K562 (cell line): Measurements from ENCODE around the gene IRAK3. TPM values are rescaled to one million over a fixed set of nuclear protein-coding genes. Genes with fewer than 3 reads are reported as not detected.
A peak's percentile ranks its signal among the peaks of the same experiment; 100 is the strongest.

Experiments
- ATAC-seq: fragments of 200-7000 bp; cut with Tn5 transposase; 3 replicates; pipeline ENCODE4 v1.9.1; 2020; ENCODE audit warnings: moderate library complexity
- BruUV-seq: library from RNA; stranded (reverse); fragments of 400-500 nt; replicated peaks from 2 replicates; lab custom pipeline; 2021; lab: Mats Ljungman, UMichigan
- CTCF ChIA-PET: fragments of 300-600 bp; formaldehyde crosslinking; extraction: SDS; loops from one replicate; lab custom pipeline; 2021; ENCODE audit warnings: low intra/inter-chr PET ratio; lab: Yijun Ruan, JAX
- POLR2A ChIA-PET: fragments of 300-600, 350-650 bp; sonication (Branson Sonifier 250); formaldehyde crosslinking; extraction: SDS; loops from one replicate; lab custom pipeline; 2021; ENCODE audit warnings: antibody characterized with exemption, inconsistent platforms; lab: Yijun Ruan, JAX
- DNase-seq, 4 experiments: peaks; one replicate each; pipeline versions ENCODE4 v3.0.0 to v3.0.0-alpha.2; 2011 to 2018; ENCODE audit warnings: low spot score in 3 of 4, mixed read lengths in 3 of 4; ENCODE audit errors: extremely low read depth in 1 of 4
- FAIRE-seq: peaks from 2 replicates; lab custom pipeline; 2011; peaks lifted over from hg19 to GRCh38; lab: Jason Lieb, UNC
- H2AFZ ChIP-seq: 2 replicates; pipeline ENCODE4 v1.6.0; 2011; ENCODE audit warnings: low read depth, low read length, control low read depth, inconsistent platforms
- H3K27ac ChIP-seq: fragments of 200-600 bp; 3 replicates; pipeline ENCODE4 v1.8.0; 2011; ENCODE audit warnings: low read depth, mild to moderate bottlenecking, control low read depth, inconsistent platforms, low read length, moderate library complexity, mixed read lengths; ENCODE audit errors: extremely low read depth
- H3K27me3 ChIP-seq, 2 experiments: fragments of 300-600 bp in 1 of 2; 2 replicates in 1 of 2; 3 replicates in 1 of 2; pipeline versions ENCODE4 v1.6.0 to v1.8.0; 2011; ENCODE audit warnings: inconsistent platforms in 2 of 2, low read length in 2 of 2, mild to moderate bottlenecking in 1 of 2, mixed read lengths in 1 of 2, moderate library complexity in 1 of 2; ENCODE audit not compliant: control insufficient read depth in 2 of 2, insufficient read depth in 2 of 2
- H3K36me3 ChIP-seq: fragments of 300-600 bp; 3 replicates; pipeline ENCODE4 v1.8.0; 2011; ENCODE audit warnings: mild to moderate bottlenecking, low read length, inconsistent platforms; ENCODE audit not compliant: control insufficient read depth, insufficient read depth
- H3K4me1 ChIP-seq, 2 experiments: fragments of 200-600 bp in 1 of 2; replicated peaks in 1 of 2; 2 replicates in 1 of 2; 3 replicates in 1 of 2; pipeline versions ENCODE4 v1.5.1 to v1.8.0; 2011; ENCODE audit warnings: inconsistent platforms in 2 of 2, low read length in 2 of 2, mild to moderate bottlenecking in 1 of 2, mixed read lengths in 1 of 2, moderate library complexity in 1 of 2; ENCODE audit not compliant: control insufficient read depth in 2 of 2, insufficient read depth in 2 of 2
- H3K4me2 ChIP-seq: 2 replicates; pipeline ENCODE4 v1.6.1; 2011; ENCODE audit warnings: low read length, control low read depth, inconsistent platforms, mixed read lengths; ENCODE audit not compliant: insufficient read depth
- H3K4me3 ChIP-seq: fragments of 200-600 bp; sonication (generic), shearing (Covaris generic); 2 replicates; pipeline ENCODE4 v1.5.1; 2016; ENCODE audit warnings: control low read depth, inconsistent platforms
- H3K79me2 ChIP-seq: fragments of 200-600 bp; 3 replicates; pipeline ENCODE4 v1.8.0; 2011; ENCODE audit warnings: low read length, inconsistent platforms; ENCODE audit not compliant: control insufficient read depth, insufficient read depth
- H3K9ac ChIP-seq, 2 experiments: 2 replicates each; pipeline versions ENCODE4 v1.6.0 to v1.6.1; 2011; ENCODE audit warnings: low read depth in 2 of 2, low read length in 2 of 2, control low read depth in 1 of 2, inconsistent platforms in 1 of 2, mild to moderate bottlenecking in 1 of 2, mixed read lengths in 1 of 2; ENCODE audit not compliant: insufficient read depth in 1 of 2
- H3K9me1 ChIP-seq: one replicate; pipeline ENCODE4 v1.6.0; 2011; ENCODE audit warnings: inconsistent platforms, mild to moderate bottlenecking, low read length, moderate library complexity; ENCODE audit not compliant: control insufficient read depth, insufficient read depth
- H3K9me3 ChIP-seq: replicated peaks from 2 replicates; pipeline ENCODE4 v1.5.1; 2011; ENCODE audit warnings: low read depth, low read length, inconsistent platforms; ENCODE audit not compliant: control insufficient read depth, insufficient read depth
- H4K20me1 ChIP-seq: replicated peaks from 2 replicates; pipeline ENCODE4 v1.6.1; 2011; ENCODE audit warnings: low read length, inconsistent platforms, mixed read lengths; ENCODE audit not compliant: control insufficient read depth, insufficient read depth
- CREB1 ChIP-seq, 2 experiments: sonication (generic) in 1 of 2; formaldehyde crosslinking in 1 of 2; IDR thresholded peaks; 2 replicates each; pipeline versions ENCODE4 v1.6.1 to v1.8.0; 2012 to 2022; ENCODE audit warnings: inconsistent platforms in 1 of 2, mild to moderate bottlenecking in 1 of 2, missing genetic modification reagents in 1 of 2, moderate library complexity in 1 of 2
- NFYB ChIP-seq: IDR thresholded peaks from 2 replicates; pipeline ENCODE4 v1.6.1; 2011; ENCODE audit warnings: mild to moderate bottlenecking, moderate library complexity; ENCODE audit not compliant: insufficient read length; ENCODE audit errors: extremely low read depth
- U2AF2 ChIP-seq: fragments of 200-400 bp; formaldehyde crosslinking; optimal IDR thresholded peaks from 2 replicates; pipeline ENCODE3; 2017; ENCODE audit warnings: low read depth, mild to moderate bottlenecking, low read length
- in situ Hi-C: fragments of 300-500 bp; cut with MboI; formaldehyde crosslinking; loops from 4 replicates; pipeline ENCODE4 v1.15.0; 2018; ENCODE audit warnings: inconsistent platforms, mixed read lengths
- intact Hi-C: fragments of 100-400 bp; cut with micrococcal nuclease; formaldehyde crosslinking; loops from 2 replicates; pipeline ENCODE4 v1.14.2; 2022
- polyA plus RNA-seq, 8 experiments: library from polyadenylated mRNA; depleted of rRNA in 4 of 8; stranded (reverse) in 5 of 8; unstranded in 3 of 8; fragments of >200 nt; fragmentation: Nextera tagmentation in 2 of 8; fragmentation: Illumina TruSeq in 1 of 8; extraction: Ambion mirVana in 2 of 8; extraction: Trizol in 1 of 8; gene quantifications; 2 replicates each; pipeline versions ENCODE4 v1.2.1 to v1.2.3, GENCODE V29; 2011 to 2014; ENCODE audit warnings: inconsistent platforms in 1 of 8, missing spikeins in 1 of 8
- total RNA-seq, 7 experiments: library from RNA; depleted of rRNA in 6 of 7; stranded (reverse); fragments of >200 nt in 6 of 7; fragmentation: Illumina TruSeq in 2 of 7; extraction: Trizol in 2 of 7; gene quantifications; 2 replicates each; pipeline versions ENCODE4 v1.2.1 to v1.2.3, GENCODE V29; 2011 to 2021; ENCODE audit warnings: low replicate concordance in 1 of 7
- TF ChIP-seq, protein P1 (sequence below): IDR thresholded peaks from 2 replicates; pipeline ENCODE4 v1.6.1; 2016; ENCODE audit warnings: missing genetic modification characterization, missing compliant biosample characterization

Gene IRAK3
- total and polyA plus RNA-seq, 9 of the 15 experiments (the other 6 are each of a cell fraction or from before 2014, with no cell fraction given), result 0.06 to 0.09 (median 0.07) TPM; not detected in 6

DNA sequence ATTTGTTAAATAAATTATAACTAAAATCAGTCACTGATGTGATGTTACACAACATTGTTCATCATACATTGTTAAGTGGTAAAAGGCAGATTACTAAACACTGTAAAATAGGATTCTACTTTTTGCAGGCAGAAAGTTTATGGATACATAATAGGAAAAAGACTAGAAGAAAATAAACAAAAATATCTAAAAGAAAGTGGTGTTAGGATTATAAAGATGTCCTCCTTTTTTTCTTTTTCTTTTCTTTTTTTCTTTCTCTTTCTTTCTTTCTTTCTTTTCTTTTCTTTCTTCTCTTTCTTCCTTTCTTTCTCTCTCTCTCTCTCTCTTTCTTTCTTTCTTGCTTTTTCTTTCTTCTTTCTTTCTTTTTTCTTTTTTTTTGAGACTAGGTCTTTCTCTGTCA, 73.7 kb downstream of the IRAK3 start:
- ATAC-seq, result no peak
- DNase-seq, result no peak
- no peak overlapping the region for H3K27ac ChIP-seq
- in situ Hi-C loops, result no loop called here
- H3K9me3 ChIP-seq, result no peaks in the 10 kb centered on the region
- no peak overlapping the region for H2AFZ ChIP-seq
- no peak overlapping the region for H3K9ac ChIP-seq
- no peak for FAIRE-seq
- TF ChIP-seq NFYB (no peak), CREB1 (IDR thresholded peaks at IDR 0.05) (no peak), CREB1 (CRISPR knock-in tag; IDR thresholded peaks at IDR 0.05) (no peak), U2AF2 (peak; percentile 37)
- TF ChIP-seq, protein P1, sequence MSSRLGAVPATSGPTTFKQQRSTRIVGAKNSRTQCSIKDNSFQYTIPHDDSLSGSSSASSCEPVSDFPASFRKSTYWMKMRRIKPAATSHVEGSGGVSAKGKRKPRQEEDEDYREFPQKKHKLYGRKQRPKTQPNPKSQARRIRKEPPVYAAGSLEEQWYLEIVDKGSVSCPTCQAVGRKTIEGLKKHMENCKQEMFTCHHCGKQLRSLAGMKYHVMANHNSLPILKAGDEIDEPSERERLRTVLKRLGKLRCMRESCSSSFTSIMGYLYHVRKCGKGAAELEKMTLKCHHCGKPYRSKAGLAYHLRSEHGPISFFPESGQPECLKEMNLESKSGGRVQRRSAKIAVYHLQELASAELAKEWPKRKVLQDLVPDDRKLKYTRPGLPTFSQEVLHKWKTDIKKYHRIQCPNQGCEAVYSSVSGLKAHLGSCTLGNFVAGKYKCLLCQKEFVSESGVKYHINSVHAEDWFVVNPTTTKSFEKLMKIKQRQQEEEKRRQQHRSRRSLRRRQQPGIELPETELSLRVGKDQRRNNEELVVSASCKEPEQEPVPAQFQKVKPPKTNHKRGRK (tag), result peak; percentile 77
- TF ChIP-seq, all 486 proteins: peak for 2
- H3K79me2 ChIP-seq, result no peaks in the 10 kb centered on the region
- no peaks in the 10 kb centered on the region for H4K20me1 ChIP-seq
- no peaks in the 10 kb centered on the region for H3K9me1 ChIP-seq
- no peak overlapping the region for H3K4me3 ChIP-seq
- POLR2A ChIA-PET, result no interaction called here
- no peaks in the 10 kb centered on the region; a peak in 2 of 5 replicates for H3K4me1 ChIP-seq
- no peak overlapping the region for H3K4me2 ChIP-seq
- CTCF ChIA-PET, result no interaction called here
- intact Hi-C loops, result no loop called here
- BruUV-seq, result no TSS peak
- H3K36me3 ChIP-seq, result no peaks in the 10 kb centered on the region
- peaks cover 0 to 8% of the 10 kb centered on the region in 2 experiments; a peak in 3 of 5 replicates for H3K27me3 ChIP-seq
